ENCODE measurements around the gene GREB1L.
A peak's percentile ranks its signal among the peaks of the same experiment; 100 is the strongest.

The GREB1L gene

DNA sequence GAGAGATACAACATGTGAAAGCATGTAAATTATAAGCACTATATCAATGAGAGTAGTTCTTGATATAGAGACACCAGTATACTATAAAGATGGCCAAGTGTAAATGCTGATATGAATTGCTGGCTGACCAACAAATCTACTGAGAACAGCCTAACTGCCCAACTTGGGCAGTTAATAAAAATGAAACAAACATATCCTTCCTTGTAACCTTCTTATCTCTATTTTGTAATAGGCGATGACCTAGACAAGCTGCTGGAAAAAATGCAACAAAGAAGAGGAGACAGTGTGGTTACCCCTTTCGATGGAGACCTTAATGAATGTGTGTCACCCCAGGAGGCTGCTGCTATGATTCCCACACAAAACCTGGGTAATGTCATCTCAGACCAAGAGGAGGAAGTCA is 209.8 kb downstream of the GREB1L start:
- DNase-seq: no peak

GRCh38 chr18:21452276-21452780 is 210.3 kb downstream of the GREB1L start:
- DNase-seq: no peak

DNA sequence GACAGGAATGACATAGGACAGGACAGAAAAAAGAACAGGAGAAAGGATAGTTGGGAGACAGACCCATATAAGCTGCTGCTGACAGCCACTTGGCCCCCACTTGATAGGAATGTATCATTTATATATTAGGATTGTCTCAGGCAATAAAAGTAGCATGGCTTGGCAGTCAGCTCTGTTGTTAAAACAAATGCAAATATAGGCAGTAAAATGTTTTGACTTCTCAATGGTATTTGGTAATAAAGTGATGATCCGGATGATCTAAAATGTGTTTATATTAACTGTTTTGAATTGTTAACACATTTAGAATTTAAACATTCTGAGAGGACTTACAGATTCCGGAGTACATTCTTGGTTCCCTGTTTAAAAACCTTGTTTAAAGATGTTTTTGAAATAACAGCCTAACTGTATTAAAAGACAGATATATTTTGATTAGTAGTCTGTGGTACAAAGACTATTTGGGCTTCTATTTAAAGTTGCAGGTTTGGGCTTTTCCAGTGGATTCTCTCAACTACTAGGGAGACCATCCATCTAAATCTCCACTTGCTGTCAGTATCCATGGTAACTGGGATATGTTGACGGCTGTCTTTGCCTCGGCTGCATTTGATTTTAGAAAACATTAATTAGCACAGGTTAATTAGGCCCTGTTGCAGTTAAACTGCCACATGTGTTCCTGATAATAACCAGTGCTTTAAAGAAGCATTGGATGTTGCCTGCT is 210.9 kb downstream of the GREB1L start:
- DNase-seq: no peak

DNA sequence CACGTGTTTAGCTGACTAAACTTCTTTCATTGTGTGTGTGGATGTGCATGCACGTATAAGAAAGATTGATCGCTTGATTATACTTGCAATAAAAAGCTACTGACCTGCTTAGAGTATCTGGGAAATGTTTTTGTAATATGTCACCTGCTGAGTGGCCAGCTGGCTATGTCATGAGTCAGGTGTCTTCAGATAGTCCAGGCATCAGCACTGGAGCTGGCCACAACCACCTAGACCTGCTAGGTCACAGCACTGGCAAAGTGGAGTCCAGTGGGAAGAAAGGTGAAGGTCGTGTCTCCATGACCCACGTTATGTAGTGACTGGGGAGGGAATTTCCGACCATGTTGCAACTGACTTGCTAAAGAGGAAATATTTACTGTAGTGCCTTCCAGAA is 211.5 kb downstream of the GREB1L start:
- DNase-seq: no peak

DNA sequence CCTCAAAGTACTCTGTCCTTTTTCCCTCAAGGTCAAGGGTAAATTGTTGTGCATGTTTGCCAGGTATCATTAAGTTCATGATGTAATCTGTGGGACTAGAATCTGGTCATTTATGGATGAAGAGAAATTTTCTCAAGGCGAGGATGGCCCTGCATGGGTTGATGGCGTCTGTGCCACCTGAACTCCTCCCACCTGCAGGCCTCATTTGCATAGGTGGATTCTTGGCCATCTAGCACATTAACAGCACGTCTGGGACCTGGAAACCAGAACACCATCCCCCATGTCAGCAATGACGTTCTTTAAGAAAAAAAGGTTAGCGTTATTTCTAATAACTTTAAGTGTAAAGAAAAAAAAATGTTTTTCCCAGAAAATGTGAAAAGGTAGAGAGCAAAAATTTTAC is 212.7 kb downstream of the GREB1L start:
- DNase-seq: no peak

- DNase-seq: no peak
These were observed 214.6 kb downstream of the GREB1L start for GRCh38 chr18:21456428-21457178.

DNA sequence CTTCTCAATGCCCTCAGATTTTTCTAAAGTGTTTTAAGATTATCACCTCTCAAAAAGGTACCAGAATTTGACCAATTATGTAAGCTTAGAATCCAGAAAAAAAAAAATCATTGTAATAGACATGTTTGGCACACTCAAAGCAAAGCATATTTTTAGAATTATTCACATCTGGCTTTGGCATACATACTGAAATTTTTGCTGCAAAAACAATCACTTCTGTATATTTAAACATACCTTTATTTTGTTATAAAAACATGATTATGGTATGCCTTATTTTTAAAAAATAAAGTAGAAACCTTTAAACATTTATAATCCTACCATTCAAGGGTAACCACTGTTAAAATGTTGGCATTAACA is 215.1 kb downstream of the GREB1L start:
- no peak for DNase-seq

DNA sequence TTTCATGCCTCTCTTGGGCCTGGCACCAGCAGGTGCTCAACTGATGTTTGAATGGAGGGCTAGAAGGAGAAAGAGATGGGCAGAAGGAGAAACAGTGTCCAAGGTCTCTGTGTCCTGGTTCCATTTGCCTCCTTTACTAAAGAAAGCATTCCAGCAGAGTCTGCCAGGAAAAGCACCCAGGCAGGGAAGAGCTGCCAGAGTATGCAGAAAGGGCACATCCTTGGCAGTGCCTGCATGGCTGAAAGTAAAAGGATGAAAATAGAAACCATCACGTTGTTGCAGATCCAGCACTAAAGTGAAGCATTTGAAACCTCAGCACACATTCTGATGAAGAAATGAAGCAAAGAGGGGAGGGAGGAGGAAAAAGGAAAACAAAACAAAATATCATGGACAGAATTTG is 216.3 kb downstream of the GREB1L start:
- no peak for DNase-seq

DNA sequence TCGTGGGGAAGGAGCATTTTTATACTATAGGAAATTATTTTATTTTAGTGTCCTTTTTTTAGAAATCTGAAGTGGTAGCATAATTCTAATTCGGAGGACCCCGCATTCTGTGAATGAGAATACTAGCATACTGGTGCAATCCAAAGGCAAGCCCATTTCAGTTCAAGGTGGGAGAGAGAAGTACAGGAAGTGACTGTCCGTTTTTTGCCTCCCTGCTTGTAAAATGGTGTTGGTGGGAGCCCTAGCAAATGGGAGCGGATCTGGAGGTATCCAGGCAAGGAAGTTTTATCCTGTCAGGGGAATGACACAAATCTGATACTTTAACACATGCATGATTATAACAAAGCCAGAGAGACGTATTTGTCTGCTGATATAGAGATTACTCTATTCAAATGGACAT is 216.8 kb downstream of the GREB1L start:
- DNase-seq: no peak

- DNase-seq: no peak
These were observed 217.8 kb downstream of the GREB1L start for GRCh38 chr18:21459706-21460286.

DNA sequence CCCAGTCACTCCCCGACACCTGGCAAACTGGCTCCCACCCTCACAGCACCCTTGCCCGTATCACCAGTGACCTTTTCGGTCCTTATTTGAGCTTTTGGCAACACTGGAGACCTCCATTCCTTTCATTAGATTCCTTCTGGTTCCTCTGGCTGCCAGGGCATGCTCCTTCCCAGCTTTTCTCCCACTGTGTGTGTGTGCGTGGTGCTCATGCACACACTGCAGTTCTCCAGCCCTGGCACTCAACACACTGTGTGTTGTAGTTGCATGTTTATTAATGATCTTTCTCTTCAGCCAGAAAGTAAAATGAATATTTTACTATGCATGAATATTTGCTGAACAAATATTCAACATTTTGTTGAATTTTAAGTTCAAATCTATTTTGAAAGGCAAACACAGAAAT is 219.4 kb downstream of the GREB1L start:
- DNase-seq: no peak

GRCh38 chr18:21463718-21464117 is 221.7 kb downstream of the GREB1L start:
- no peak for DNase-seq

DNA sequence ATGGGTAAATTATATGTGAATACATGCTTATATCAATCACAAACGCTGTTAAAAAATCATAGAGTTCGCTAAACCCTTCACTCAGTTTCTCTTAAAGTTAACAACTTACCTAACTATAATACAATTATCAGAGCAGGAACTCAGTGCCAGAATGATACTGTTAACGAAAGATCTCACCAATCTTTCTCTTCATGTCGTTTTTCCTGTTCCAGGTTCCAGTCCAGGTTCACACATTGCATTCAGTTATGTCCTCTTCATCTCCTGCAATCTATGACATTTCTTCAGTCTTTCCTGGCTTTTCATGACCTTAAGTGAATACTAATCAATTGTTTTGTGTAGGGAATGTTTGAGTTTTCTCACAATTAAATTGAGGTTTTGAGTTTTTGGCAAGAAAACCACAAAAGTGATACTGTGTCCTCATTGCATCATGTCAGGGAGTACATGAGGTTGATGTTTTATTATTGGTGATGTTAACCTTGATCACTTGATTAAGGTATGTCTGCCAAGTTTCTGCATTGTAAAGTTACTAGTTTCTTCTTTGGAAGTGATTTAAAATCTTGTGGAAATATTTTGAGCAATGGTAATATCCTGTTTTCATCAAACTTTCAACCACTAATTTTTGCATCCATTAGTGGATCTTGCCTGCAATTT is 226.6 kb downstream of the GREB1L start:
- DNase-seq: no peak

GRCh38 chr18:21472741-21473140 is 230.7 kb downstream of the GREB1L start:
- DNase-seq: no peak

- DNase-seq: no peak
These were observed 232.6 kb downstream of the GREB1L start for GRCh38 chr18:21474621-21475020.

- no peak for DNase-seq
These were observed 237.7 kb downstream of the GREB1L start for GRCh38 chr18:21479721-21480120.

DNA sequence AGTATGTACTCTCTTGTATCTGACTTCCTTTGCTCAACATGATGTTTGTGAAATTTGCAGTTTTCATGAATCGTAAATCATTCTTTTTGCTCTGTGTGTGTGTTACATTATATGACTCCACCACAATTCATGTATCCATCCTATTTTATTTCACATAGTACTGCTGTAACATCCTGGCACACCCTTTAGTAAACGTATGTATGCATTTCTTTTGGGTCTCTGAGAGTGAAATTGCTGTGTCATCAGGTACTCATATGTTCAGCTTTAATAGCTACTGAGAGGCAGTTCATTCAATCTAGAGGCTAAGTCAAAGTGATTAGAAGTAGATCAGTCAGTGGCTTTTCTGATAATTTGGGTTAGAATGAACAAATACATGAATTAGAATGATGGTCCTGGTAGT is 239.7 kb downstream of the GREB1L start:
- DNase-seq: no peak

- no peak for DNase-seq
These were observed 241.0 kb downstream of the GREB1L start for GRCh38 chr18:21483051-21483450.

DNA sequence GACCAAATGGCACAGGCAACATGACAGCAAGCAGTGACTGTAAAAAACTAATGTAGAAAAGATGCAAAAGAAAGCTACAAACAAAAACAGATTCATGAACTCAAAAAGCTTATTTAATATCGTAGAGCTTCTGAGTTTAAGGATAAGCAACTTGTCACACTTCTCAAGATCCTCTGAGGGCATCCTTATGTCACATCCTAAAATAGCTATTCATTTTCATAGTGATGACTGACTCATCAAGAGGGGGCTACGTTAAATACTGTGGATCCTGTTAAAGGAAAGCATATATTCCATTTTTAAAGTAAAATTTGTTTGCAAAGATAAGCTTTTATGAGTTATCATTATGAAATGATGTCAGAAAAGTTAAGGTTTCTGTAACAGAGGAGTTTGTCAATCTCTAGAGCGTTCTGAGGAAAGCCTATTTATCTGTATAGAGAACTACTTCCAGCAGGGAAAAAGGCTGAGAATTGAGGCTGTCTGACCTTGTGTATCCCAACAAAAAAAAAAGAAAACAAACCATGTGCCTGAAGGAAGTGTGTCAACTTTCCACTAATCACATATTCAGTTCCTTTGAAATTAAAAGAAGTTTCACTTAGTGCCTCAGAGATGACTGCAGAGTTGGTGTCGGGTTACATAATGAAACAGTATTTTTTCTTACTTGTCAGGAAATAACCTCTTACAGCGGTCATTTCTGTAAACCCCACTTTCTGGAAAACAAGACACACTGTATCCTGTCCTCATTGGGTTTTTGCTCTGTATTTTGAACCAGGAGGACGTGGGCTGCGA is 243.0 kb downstream of the GREB1L start:
- DNase-seq: no peak

GRCh38 chr18:21486905-21487437 is 244.9 kb downstream of the GREB1L start:
- no peak for DNase-seq

- DNase-seq: peak; percentile 4 to 47
These were observed 247.2 kb downstream of the GREB1L start for GRCh38 chr18:21489119-21489750.

DNA sequence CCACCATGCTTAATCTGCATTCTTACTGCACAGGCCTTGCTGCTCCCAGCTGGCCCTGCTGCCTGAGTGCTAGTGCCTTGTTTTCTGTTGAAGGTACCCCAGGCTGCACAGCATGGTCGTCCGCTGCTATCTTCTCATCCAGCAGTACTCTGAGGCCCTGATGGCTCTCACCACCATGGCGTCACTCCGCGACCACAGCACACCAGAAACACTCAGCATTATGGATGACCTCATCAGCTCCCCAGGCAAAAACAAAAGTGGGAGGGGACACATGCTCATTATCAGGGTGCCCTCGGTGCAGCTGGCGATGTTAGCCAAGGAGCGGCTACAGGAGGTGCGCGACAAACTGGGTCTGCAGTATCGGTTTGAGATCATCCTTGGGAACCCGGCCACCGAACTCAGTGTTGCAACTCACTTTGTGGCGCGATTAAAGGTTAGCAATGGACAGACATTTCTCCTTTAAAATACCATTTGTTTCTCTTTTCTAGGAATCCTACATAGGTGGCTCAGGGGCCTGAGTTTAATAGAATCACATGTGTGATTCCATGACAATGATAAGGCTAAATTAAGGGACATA is 248.0 kb downstream of the GREB1L start:
- no peak for DNase-seq

Data from CD4-positive, alpha-beta T cell treated with Interferon alpha-2 for 1 hour (primary cell).